ENCODE data around the gene TNK1. TPM values are rescaled to one million over a fixed set of nuclear protein-coding genes. Genes with fewer than 3 reads are reported as not detected.

The TNK1 gene
- total and polyA plus RNA-seq, 2 of the 8 experiments (the other 6 are each of a cell fraction or from before 2014, with no cell fraction given), result 7.6 to 9.5 TPM

- Histone ChIP-seq H2BK12ac (ENCODE audit: low read depth, low read length) (no peak overlapping the region), H3K23me2 (ENCODE audit: low read depth, low read length) (peaks cover 17% of the 10 kb centered on the region; the same call in 1 of the 2 replicates), H3K27me3 (replicated peaks in 1 of 4; ENCODE audit: control insufficient read depth in 3 of 4, extremely low read depth in 1 of 4, insufficient read depth in 3 of 4, low read length in 3 of 4) (no peaks in the 10 kb centered on the region; a peak in 1 of 7 replicates), H2BK5ac (ENCODE audit: low read depth, low read length) (no peak overlapping the region), H4K8ac (ENCODE audit: extremely low read depth, insufficient read depth, low read length) (no peak overlapping the region), H4K91ac (replicated peaks; ENCODE audit: insufficient read length, low read length) (no peak overlapping the region), H3K4me3 (ENCODE audit: extremely low read depth in 1 of 4, insufficient read depth in 2 of 4, low read depth in 3 of 4, low read length in 4 of 4) (no peak overlapping the region), H2BK15ac (ENCODE audit: low read length) (no peak overlapping the region), H3K14ac (ENCODE audit: insufficient read length) (no peak overlapping the region), H3K9ac (replicated peaks in 1 of 4; ENCODE audit: extremely low read depth in 1 of 4, low read depth in 3 of 4, low read length in 3 of 4) (no peak overlapping the region), H3K79me2 (ENCODE audit: control insufficient read depth in 1 of 2, insufficient read depth in 2 of 2, low read length in 2 of 2) (peaks cover 0 to 8% of the 10 kb centered on the region in 2 experiments; a peak in 1 of 4 replicates), H3K4me2 (ENCODE audit: insufficient read depth in 1 of 2, low read depth in 2 of 2, low read length in 2 of 2) (peak overlapping the region; percentile 1 to 90; a peak in 2 of 4 replicates), H2AK5ac (ENCODE audit: low read depth, low read length) (no peak overlapping the region), H4K20me1 (replicated peaks in 1 of 2; ENCODE audit: control insufficient read depth in 1 of 2, insufficient read depth in 2 of 2, low read length in 2 of 2) (peaks cover 0 to 23% of the 10 kb centered on the region in 2 experiments), H2AFZ (ENCODE audit: low read length) (no peak overlapping the region), H3K23ac (ENCODE audit: insufficient read length) (no peak overlapping the region), H3K79me1 (ENCODE audit: low read depth, low read length) (peaks cover 4% of the 10 kb centered on the region; the same call in 1 of the 2 replicates), H3K27ac (ENCODE audit: low read depth, low read length) (no peak overlapping the region), H3K18ac (ENCODE audit: extremely low read depth, low read length) (no peak overlapping the region), H3K56ac (replicated peaks; ENCODE audit: insufficient read length, low read depth, low read length) (no peak overlapping the region), H4K5ac (ENCODE audit: insufficient read length, low read depth, low read length) (no peak overlapping the region), H3K36me3 (ENCODE audit: control insufficient read depth in 2 of 4, insufficient read depth in 4 of 4, low read length in 3 of 4) (peaks cover 2 to 19% (median 17%) of the 10 kb centered on the region in 4 experiments; a peak in 5 of 8 replicates), H3K4me1 (replicated peaks in 1 of 4; ENCODE audit: control insufficient read depth in 3 of 4, insufficient read depth in 4 of 4, low read length in 3 of 4) (peaks cover 0 to 19% (median 13%) of the 10 kb centered on the region in 4 experiments; a peak in 5 of 7 replicates), H3K9me3 (ENCODE audit: insufficient read depth in 2 of 2, low read depth in 1 of 2, low read length in 1 of 2) (no peaks in the 10 kb centered on the region), H3K4ac (replicated peaks; ENCODE audit: insufficient read length, low read depth, low read length) (no peak overlapping the region), H2BK20ac (ENCODE audit: low read length) (no peak overlapping the region), H2BK120ac (replicated peaks; ENCODE audit: low read depth, low read length) (no peak overlapping the region)
- TF ChIP-seq EGR1 (IDR thresholded peaks at IDR 0.05; ENCODE audit: borderline replicate concordance, low read depth, low read length), result no peak
- no peak for TF ChIP-seq JUN (IDR thresholded peaks at IDR 0.05; ENCODE audit: low read depth, low read length)
- no peak for TF ChIP-seq SIRT6 (IDR thresholded peaks at IDR 0.05; ENCODE audit: low read length)
- TF ChIP-seq ASH2L (IDR thresholded peaks at IDR 0.05; ENCODE audit: low read length), result no peak
- TF ChIP-seq CEBPB (IDR thresholded peaks at IDR 0.05; ENCODE audit: low read depth, low read length), result no peak
- TF ChIP-seq KDM4A (IDR thresholded peaks at IDR 0.05; ENCODE audit: low read depth, low read length, severe bottlenecking), result no peak
- CTCF ChIA-PET (ENCODE audit: partially characterized antibody), result interaction anchor here (1.1 to 2.9 kb wide), 7 partner anchors 14 to 154 kb away, joined by 3 to 15 read pairs (median 3); partner anchors contain the start of gene SPEM1
- WGBS, 2 experiments (ENCODE audit: extremely low coverage in 1 of 2, insufficient coverage in 1 of 2, insufficient read length in 1 of 2, insufficient replicate concordance in 2 of 2, low coverage in 1 of 2, low lambda C conversion rate in 2 of 2, missing lambda C conversion rate in 1 of 2), result 75% methylated on average over 13 of the region's 13 CpGs; no CpG with 5 or more reads in 1 of the 2 experiments
- no peak for FAIRE-seq
- DNase-seq (ENCODE audit: low read depth in 1 of 2, low spot score in 2 of 2), result no peak
- POLR2A ChIA-PET (ENCODE audit: partially characterized antibody), result interaction anchor here (0.6 to 8.2 kb wide), 17 partner anchors 9 to 151 kb away, joined by 3 to 66 read pairs (median 4); partner anchors contain the start of genes ACAP1, FGF11, TMEM102 and TNFSF13
Measured at GRCh38 chr17:7407082-7407481, 26.2 kb downstream of the TNK1 start.
